ENCODE data around the gene NALCN.

NALCN gene

DNA sequence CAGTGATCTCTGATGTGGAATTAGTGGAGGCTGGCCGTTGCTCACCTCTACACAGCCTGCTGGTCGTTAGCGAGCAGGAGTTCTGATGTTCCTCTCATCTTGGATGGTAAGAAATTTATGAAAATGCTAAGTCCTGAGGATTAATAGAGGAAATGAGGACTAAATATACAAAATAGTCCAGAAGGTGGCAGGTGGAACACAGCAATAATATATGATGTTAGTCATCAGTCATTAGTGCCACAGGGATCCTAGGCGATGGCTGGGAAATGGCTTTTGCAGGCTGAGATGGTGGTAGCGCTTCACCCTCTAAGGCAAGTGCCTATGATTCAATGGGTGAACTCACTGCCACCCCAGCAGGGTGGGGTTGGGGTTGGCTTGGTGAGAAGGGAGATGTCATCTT is 403.1 kb downstream of the NALCN start:
- no peak for DNase-seq

DNA sequence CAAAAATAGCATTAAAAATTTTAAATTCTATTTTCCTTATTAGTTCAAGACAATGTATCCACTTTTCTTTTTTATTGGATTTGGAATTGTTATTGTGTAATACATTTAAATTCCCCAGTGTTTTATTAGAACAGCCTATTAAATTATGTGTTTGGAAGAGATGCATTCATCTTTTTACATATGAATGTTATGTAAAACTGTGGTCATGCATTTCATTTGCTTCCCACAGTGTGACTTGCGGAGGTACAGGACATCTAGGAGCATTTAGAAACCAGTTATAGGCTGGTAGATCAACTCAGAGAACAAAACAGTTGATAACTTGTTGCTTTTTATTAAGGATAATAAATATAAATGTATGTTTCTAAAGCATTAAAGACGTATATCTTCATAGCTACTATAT is 406.2 kb downstream of the NALCN start:
- no peak for DNase-seq

DNA sequence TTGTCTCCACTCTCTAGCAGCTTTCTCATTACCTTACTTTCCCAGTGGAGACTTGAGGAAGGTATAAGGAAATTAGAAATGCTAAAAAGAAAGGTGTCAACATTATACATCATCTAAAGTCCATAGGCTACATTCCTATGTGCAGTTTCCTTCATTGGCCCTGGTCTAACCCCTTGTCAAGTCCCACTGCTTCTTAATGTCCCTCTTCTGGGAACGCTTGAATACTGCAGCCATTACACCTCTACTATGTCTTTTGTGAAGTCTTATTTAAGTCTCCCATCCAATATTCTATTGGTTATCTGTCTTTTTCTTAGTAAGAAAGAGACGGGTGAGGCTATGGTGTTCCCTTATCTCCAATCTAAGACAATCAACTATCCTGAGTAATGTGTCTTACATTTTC is 409.1 kb downstream of the NALCN start:
- no peak for DNase-seq

All from activated naive CD4-positive, alpha-beta T cell (primary cell).